ENCODE measurements around the gene RTKN2.

Gene RTKN2

GRCh38 chr10:62183442-62183841 is 85.2 kb downstream of the RTKN2 start:
- H3K4me2 ChIP-seq, result no peak overlapping the region

GRCh38 chr10:62182595-62182994 is 86.0 kb downstream of the RTKN2 start:
- H3K4me3 ChIP-seq, result no peak overlapping the region
- H3K4me1 ChIP-seq, result peaks cover 12% of the 10 kb centered on the region
- no peak overlapping the region for H3K4me2 ChIP-seq
- H3K27me3 ChIP-seq, result no peaks in the 10 kb centered on the region
- no peak for TF ChIP-seq Cebpa-rat (IDR thresholded peaks at IDR 0.05)
- H3K9me3 ChIP-seq, result peaks cover 20% of the 10 kb centered on the region; the same call in 1 of the 2 replicates
- H3K9ac ChIP-seq, result no peak overlapping the region
- H4K20me1 ChIP-seq, result no peaks in the 10 kb centered on the region
- 0 out of 2 replicates have a peak, but pooled peaks cover 5% of the 10 kb centered on the region for H3K36me3 ChIP-seq
- no peak overlapping the region for H3K27ac ChIP-seq

More at GRCh38 chr10:62183442-62183841, 85.2 kb downstream of the RTKN2 start:
- H3K27me3 ChIP-seq, result no peaks in the 10 kb centered on the region
- no peak for TF ChIP-seq Cebpa-rat (IDR thresholded peaks at IDR 0.05)
- no peak overlapping the region for H3K27ac ChIP-seq
- no peak overlapping the region for H3K9ac ChIP-seq
- no peak overlapping the region for H3K4me3 ChIP-seq
- H4K20me1 ChIP-seq, result no peaks in the 10 kb centered on the region
- peaks cover 5% of the 10 kb centered on the region; the same call in 1 of the 2 replicates for H3K4me1 ChIP-seq
- H3K9me3 ChIP-seq, result peaks cover 11% of the 10 kb centered on the region; the same call in 1 of the 2 replicates
- 0 out of 2 replicates have a peak, but pooled peaks cover 5% of the 10 kb centered on the region for H3K36me3 ChIP-seq

DNA sequence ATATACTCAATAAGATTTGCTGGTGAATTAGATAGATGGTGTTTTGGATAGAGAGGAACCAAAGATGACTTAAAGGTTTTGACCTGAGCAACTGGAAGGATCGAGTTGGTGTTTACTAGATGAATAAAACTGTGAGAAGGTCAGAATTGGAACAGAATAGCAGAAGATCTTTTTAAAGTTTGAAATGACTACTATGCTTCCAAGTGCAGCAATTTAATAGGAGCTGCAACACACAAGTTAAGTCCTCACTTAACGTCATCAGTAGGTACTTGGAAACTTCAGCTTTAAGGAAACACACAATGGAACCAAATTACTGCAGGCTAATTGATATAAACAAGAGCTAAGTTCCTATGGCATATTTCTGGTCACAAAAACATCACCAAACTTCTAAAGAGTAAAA is 86.5 kb downstream of the RTKN2 start:
- Histone ChIP-seq H4K20me1 (no peaks in the 10 kb centered on the region), H3K27me3 (no peaks in the 10 kb centered on the region), H3K36me3 (0 out of 2 replicates have a peak, but pooled peaks cover 5% of the 10 kb centered on the region), H3K9me3 (peaks cover 20% of the 10 kb centered on the region; the same call in 1 of the 2 replicates), H3K9ac (no peak overlapping the region), H3K4me2 (no peak overlapping the region), H3K4me1 (peaks cover 16% of the 10 kb centered on the region), H3K4me3 (no peak overlapping the region), H3K27ac (no peak overlapping the region)
- TF ChIP-seq Cebpa-rat (IDR thresholded peaks at IDR 0.05), result no peak

DNA sequence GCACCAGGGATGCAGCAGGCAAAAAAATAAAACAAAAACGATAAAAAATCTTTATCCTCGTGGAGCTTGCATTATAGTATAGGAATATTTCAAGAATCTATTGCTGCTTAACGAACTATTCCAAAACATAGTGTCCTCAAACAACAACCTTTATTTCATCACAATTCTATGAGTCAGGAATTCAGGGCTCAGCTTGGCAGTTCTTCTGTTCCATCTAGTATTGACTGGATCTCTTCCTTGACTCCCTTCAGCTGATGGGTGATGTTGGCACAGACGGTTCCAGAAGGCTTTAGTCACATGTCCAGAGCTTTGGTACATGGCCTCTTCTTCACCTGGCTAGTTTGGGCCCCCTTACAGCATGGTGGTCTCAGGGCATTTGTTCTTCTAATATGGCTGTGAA is 88.0 kb downstream of the RTKN2 start:
- Histone ChIP-seq H3K9me3 (peaks cover 20% of the 10 kb centered on the region; the same call in 1 of the 2 replicates), H3K36me3 (0 out of 2 replicates have a peak, but pooled peaks cover 2% of the 10 kb centered on the region), H3K4me1 (peaks cover 18% of the 10 kb centered on the region), H3K27ac (no peak overlapping the region), H3K4me2 (no peak overlapping the region), H3K27me3 (no peaks in the 10 kb centered on the region), H4K20me1 (no peaks in the 10 kb centered on the region), H3K9ac (no peak overlapping the region), H3K4me3 (no peak overlapping the region)
- no peak for TF ChIP-seq Cebpa-rat (IDR thresholded peaks at IDR 0.05)

DNA sequence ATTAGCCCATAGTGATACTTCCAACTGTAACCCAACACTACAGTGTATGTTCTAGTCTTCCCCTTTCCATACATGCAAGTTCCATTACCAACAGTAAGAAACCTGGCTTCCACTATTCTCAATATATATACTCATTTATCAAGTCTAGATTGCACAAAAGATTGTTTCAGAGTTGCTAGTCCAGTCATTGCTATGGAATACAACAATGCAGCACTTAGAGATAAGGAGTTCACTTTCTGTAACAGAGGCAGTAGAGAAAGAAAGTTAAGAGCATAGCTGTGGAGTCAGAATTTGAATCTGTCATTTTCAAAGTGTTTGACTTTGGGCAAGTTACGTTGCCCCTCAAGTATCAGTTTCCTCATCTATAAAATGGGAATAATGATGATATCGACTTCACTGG is 90.1 kb downstream of the RTKN2 start:
- no peak overlapping the region for H3K27ac ChIP-seq
- no peaks in the 10 kb centered on the region for H4K20me1 ChIP-seq
- H3K9me3 ChIP-seq, result peaks cover 20% of the 10 kb centered on the region; the same call in 1 of the 2 replicates
- no peak overlapping the region for H3K9ac ChIP-seq
- H3K4me3 ChIP-seq, result no peak overlapping the region
- H3K36me3 ChIP-seq, result no peaks in the 10 kb centered on the region
- TF ChIP-seq Cebpa-rat (IDR thresholded peaks at IDR 0.05), result no peak
- H3K4me2 ChIP-seq, result no peak overlapping the region
- peaks cover 17% of the 10 kb centered on the region for H3K4me1 ChIP-seq
- no peaks in the 10 kb centered on the region for H3K27me3 ChIP-seq

DNA sequence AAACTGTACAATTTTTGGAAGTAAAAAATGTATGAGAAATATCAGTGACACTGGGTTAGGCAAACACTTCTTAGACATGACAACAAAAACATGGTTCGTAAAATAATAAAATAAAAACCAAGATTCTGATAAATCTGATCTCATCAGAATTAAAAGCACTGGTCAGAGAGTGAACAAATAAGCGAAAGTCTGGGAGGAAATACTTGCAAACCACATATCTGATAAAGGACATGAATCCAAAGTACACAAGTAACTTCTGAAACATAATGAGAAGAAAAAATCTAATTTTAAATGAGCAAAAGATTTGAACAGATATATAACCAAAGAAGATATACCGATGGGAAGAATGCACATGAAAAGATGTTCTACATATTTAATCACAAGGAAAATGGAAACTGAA is 91.5 kb downstream of the RTKN2 start:
- peaks cover 14% of the 10 kb centered on the region for H3K4me1 ChIP-seq
- no peaks in the 10 kb centered on the region for H3K27me3 ChIP-seq
- no peak overlapping the region for H3K4me3 ChIP-seq
- H3K9me3 ChIP-seq, result peaks cover 32% of the 10 kb centered on the region
- no peak overlapping the region for H3K9ac ChIP-seq
- H3K27ac ChIP-seq, result no peak overlapping the region
- H3K4me2 ChIP-seq, result peak overlapping the region; percentile 8; the same call in 1 of the 2 replicates
- H3K36me3 ChIP-seq, result no peaks in the 10 kb centered on the region
- no peak for TF ChIP-seq Cebpa-rat (IDR thresholded peaks at IDR 0.05)
- H4K20me1 ChIP-seq, result no peaks in the 10 kb centered on the region

DNA sequence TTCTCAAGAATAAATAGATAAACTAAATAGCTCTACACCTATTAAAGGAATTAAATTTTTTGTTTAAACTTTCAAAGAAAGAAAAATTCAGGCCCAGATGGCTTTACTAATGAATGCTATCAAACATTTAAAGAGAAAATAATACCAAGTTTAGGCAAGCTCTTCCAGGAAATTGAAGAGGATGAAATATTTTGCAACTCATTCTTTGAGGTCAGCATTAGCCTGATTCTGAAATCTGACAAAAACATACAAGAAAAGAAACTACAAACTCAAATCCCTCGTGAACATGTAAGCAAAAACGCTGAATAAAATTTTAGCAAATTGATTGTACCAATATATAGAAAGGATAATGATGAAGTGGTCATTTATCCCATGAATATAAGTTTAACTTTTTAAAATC is 93.4 kb downstream of the RTKN2 start:
- Histone ChIP-seq H3K4me1 (peaks cover 14% of the 10 kb centered on the region), H3K4me3 (no peak overlapping the region), H3K9me3 (peaks cover 36% of the 10 kb centered on the region), H3K27me3 (no peaks in the 10 kb centered on the region), H3K27ac (no peak overlapping the region), H3K4me2 (no peak overlapping the region), H3K9ac (no peak overlapping the region), H3K36me3 (no peaks in the 10 kb centered on the region), H4K20me1 (no peaks in the 10 kb centered on the region)
- TF ChIP-seq Cebpa-rat (IDR thresholded peaks at IDR 0.05), result no peak

- H3K4me2 ChIP-seq, result no peak overlapping the region
Observed at GRCh38 chr10:62172465-62172864, 96.2 kb downstream of the RTKN2 start.

DNA sequence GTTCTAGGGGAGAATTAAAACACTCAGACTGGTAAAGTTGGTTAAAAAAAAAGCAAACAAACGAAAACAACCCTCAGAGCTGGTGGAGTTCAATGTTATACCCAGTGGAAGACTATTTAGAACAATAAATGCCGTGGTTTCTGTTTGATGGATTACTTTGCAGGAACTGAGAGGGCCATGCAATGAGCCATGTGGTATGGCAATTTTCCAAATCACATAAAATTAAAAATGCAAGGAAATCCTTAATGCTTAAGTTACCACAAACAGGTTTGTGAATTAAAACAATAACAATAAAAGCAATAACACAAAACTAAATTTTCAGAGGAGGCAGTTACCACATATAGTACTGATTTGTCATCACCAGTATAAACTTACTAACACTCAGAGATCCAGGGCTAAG is 96.9 kb downstream of the RTKN2 start:
- Histone ChIP-seq H3K4me1 (no peaks in the 10 kb centered on the region), H3K36me3 (no peaks in the 10 kb centered on the region), H3K4me3 (no peak overlapping the region), H3K27me3 (no peaks in the 10 kb centered on the region), H3K9ac (no peak overlapping the region), H3K9me3 (peaks cover 24% of the 10 kb centered on the region), H4K20me1 (no peaks in the 10 kb centered on the region), H3K4me2 (no peak overlapping the region), H3K27ac (no peak overlapping the region)
- no peak for TF ChIP-seq Cebpa-rat (IDR thresholded peaks at IDR 0.05)

More at GRCh38 chr10:62172465-62172864, 96.2 kb downstream of the RTKN2 start:
- Histone ChIP-seq H3K4me3 (no peak overlapping the region), H3K9me3 (peaks cover 24% of the 10 kb centered on the region), H3K27me3 (no peaks in the 10 kb centered on the region), H3K36me3 (no peaks in the 10 kb centered on the region), H3K9ac (no peak overlapping the region), H4K20me1 (no peaks in the 10 kb centered on the region), H3K4me1 (peaks cover 5% of the 10 kb centered on the region), H3K27ac (no peak overlapping the region)
- TF ChIP-seq Cebpa-rat (IDR thresholded peaks at IDR 0.05), result no peak

- no peaks in the 10 kb centered on the region for H3K36me3 ChIP-seq
- no peaks in the 10 kb centered on the region for H4K20me1 ChIP-seq
- H3K9me3 ChIP-seq, result peaks cover 24% of the 10 kb centered on the region
- no peak overlapping the region for H3K4me2 ChIP-seq
- H3K27me3 ChIP-seq, result no peaks in the 10 kb centered on the region
- no peak overlapping the region for H3K9ac ChIP-seq
- no peaks in the 10 kb centered on the region for H3K4me1 ChIP-seq
- TF ChIP-seq Cebpa-rat (IDR thresholded peaks at IDR 0.05), result no peak
- H3K4me3 ChIP-seq, result no peak overlapping the region
- H3K27ac ChIP-seq, result no peak overlapping the region
Observed at GRCh38 chr10:62170732-62171131, 97.9 kb downstream of the RTKN2 start.
